Right renal pelvis (tissue), 4 donors: Measurements from ENCODE around the gene FAM193A. TPM values are rescaled to one million over a fixed set of nuclear protein-coding genes. Genes with fewer than 3 reads are reported as not detected.
"Not testable (repeated sequence)": the region's sequence is repeated elsewhere in the genome, so short reads cannot be mapped to it uniquely, and the experiment has no call there.

Source experiments
- DNase-seq, 4 donors: peaks; one replicate each; pipeline ENCODE4 v3.0.0-alpha.2; 2013; ENCODE audit warnings: low read depth in 4 of 4, low spot score in 3 of 4, missing footprints in 1 of 4
- polyA plus RNA-seq, 4 donors: library from polyadenylated mRNA; unstranded; fragments of 120-200 nt; gene quantifications; one replicate each; pipeline ENCODE4 v1.2.1, GENCODE V29; 2013; ENCODE audit not compliant: insufficient read length in 4 of 4

The FAM193A gene
- polyA plus RNA-seq, 4 donors, result 24.0 to 28.8 (median 26.8) TPM

DNA sequence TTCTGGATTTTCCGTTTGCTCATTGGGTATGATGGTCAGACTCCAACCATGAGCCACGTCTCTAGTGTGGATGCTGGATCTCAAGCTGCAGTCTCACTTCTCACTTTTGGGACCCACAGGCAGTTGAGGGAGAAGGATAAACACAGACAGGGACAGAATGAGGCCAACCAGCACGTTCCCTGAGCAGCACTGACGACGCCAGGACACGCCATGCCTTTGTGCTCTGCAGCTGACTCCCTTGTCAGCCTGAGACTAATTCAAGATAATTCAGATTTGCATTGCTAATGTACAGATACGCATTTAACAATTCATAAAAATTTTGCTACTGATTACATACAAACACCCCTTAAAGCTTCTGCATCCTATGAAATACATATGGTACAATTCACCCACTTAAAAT lies 106.5 kb downstream of the FAM193A start:
- DNase-seq, result no peak

DNA sequence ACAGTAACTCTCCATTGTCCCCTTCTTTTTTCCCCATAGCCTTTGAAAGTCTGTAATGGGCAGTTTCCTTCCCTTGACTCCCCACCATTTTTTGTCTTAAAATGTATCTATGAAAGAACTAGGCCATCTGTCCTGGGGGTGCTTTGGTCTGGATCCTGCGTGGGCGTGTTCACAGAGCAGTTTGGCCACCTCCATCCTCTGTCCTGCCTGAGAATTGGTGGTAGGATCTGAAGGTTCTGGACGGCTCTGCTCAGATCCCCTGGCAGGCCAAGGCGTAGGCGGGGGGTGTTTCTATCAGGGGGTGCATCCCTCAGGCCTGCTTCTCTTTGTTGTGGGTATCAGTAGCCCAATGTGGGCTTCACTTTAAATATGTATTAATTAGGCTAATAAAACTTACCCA lies 107.1 kb downstream of the FAM193A start:
- DNase-seq, result no peak

DNA sequence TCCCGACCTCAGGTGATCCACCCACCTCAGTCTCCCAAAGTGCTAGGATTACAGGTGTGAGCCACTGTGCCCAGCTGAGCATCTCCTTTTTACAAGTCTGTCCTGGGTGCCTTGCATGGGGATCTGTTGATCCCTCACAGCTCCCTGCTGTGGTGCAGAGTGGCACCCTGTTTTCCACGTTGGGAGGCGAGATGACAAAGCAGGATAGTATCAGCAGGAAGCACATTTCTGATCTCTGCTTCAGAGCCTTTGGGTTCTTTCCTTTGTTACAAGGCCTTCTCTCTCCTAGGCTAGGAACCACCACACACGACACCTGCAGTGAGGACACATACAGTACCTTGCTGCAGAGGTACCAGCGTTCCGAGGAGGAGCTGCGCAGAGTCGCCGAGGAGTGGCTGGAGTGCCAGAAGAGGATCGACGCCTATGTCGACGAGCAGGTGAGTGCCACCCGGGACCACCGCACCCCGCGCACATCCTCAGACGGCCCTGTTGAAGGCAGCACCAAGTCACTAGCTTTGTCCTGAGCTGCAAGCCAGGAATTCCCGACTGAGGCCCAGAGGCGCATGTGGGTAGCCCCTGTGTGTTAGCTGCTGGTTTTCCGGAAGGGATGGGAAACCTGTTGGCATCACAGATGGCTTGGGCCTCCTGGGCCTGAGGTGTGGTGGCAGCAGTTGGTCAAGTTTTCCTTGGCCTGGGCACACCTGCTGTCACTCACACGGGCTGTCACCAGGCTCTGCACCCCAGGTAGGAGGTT lies 110.1 kb downstream of the FAM193A start:
- no peak for DNase-seq

- no peak for DNase-seq
Measured at GRCh38 chr4:2647403-2648158, 111.1 kb downstream of the FAM193A start.

DNA sequence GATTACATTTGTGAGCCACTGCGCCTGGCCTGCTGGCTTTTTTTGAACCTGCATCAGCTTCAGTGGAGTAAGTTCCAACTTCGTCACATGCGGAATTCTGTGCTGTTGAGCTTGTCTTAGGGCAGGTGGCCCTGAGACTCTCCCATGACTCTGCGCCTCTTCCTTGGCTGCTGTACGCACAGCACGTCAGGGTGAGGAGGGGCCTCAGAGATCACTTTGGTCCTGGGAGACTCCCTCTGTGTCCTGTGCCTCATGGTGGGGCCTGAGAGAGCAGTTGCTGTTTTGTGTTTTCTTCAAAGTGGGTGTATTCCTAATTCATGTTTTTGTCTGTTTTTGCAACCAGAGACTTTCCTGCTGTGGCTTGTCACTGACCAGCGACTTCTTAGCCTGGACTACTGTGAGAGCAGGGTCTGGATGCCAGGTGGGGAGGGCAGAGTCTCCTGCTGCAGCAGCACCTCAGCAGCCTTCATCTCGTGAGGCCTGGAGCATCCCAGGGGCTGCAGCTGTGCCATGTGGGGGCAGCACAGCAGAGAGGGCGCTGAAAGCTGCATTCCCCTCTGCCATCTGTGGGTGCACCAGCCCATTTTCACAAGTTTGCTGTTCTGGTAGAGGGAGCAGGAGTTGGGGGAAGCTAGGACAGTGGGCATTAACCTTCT lies 111.8 kb downstream of the FAM193A start:
- no peak for DNase-seq

DNA sequence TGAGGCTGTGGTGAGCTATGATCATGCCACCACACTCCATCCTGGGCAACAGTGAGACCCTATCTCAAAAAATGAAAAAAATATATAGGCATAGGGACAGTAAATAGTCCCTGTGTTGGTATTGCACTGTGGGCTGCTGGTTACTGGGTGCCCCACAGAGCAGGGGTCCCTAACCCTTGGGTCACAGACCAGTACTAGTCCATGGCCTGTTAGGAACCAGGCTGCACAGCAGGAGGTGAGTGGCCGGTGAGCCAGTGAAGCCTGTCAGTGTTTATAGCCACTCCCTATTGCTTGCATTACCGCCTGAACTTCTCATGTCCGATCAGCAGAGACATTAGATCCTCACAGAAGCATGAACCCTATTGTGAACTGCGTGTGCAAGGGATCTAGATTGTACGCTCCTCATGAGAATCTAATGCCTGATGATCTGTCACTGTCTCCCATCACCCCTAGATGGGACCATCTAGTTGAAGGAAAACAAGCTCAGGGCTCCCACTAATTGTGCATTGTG lies 113.2 kb downstream of the FAM193A start:
- DNase-seq, result no peak

DNA sequence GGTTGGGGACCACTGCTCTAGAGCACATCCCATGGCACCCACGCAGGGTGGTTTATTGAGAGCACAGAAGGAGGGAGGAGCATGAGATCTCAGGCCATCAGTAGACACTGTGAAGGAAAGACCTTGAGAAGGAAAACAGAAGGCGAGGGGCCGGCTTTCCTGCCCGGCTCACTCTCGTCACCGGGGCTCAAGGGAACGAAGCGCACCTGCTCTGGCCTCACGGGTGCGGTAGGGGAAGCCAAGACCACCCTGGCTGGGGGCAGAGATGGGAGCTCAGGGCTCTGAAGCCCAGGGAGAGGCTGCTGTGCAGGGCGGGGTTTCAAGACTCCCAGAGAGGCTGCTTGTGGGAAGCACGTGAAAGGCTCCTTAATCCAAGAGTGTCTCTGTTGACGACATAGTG lies 113.8 kb downstream of the FAM193A start:
- no peak for DNase-seq

GRCh38 chr4:2651546-2651945 lies 115.1 kb downstream of the FAM193A start:
- DNase-seq, result no peak

GRCh38 chr4:2651998-2652397 lies 115.6 kb downstream of the FAM193A start:
- no peak for DNase-seq

DNA sequence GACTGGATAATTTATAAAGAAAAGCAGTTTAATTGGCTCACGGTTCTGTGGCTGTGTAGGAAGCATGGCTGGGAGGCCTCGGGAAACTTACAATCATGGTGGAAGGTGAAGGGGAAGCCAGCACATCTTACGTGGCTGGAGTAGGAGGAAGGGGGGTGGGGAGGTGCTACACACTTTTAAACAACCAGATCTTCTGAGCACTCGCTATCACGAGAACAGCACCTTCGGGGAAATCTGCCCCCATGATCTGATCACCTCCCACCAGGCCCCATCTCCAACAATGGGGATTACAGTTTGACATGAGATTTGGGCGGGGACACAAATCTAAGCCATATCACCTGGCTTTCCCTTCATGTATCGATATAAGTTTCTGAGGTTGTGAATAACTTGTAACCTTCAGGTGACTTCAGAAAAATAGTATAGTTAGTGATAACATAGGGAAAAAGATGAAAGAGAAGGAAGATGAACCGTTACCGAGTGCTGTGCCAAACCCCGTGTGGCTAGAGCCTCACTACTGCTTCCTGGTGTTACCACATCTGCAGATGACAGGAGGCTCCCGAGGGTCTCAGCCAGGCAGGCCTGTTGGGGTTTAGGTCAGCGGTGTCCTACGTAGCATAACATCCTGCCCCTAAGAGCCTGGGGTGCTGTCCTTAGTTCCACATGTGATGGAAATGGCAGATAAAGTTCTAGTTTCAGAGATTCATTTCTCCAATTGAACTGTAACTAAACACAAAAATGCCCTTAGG lies 116.1 kb downstream of the FAM193A start:
- DNase-seq, result no peak

DNA sequence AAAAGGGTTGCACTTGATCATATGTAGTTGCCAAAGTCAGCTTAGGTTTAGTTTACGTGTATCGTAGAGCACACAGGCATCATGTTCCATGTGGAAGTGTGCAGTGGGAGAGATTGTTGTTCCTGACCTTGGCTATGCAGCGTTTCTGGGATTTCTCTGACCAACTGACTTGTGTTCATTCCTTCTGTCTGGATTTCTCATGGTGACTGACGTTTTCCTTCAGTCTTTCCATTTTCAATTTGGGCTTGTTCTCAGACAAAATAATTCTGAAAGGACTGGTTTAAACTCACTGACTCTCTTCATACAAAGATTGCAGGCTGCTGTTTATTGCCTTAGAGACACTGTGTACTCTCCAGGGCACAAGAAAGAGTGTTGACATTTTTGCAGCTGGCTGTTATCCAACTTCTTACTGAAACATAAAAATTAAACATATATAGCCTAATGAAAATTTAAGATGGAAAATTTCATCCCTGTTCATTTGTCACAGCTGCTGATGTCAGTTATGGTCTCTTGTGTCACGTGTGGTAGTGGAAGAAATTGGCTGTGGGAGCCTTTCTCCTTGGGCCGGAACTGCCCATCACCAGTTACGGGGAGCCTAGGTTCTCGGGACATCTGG lies 124.3 kb downstream of the FAM193A start:
- DNase-seq, result peak in 2 of 4 donors; percentile 10 to 25

- no peak for DNase-seq
Measured at GRCh38 chr4:2662598-2662997, 126.2 kb downstream of the FAM193A start.

- no peak for DNase-seq
Measured at GRCh38 chr4:2663275-2663674, 126.8 kb downstream of the FAM193A start.

DNA sequence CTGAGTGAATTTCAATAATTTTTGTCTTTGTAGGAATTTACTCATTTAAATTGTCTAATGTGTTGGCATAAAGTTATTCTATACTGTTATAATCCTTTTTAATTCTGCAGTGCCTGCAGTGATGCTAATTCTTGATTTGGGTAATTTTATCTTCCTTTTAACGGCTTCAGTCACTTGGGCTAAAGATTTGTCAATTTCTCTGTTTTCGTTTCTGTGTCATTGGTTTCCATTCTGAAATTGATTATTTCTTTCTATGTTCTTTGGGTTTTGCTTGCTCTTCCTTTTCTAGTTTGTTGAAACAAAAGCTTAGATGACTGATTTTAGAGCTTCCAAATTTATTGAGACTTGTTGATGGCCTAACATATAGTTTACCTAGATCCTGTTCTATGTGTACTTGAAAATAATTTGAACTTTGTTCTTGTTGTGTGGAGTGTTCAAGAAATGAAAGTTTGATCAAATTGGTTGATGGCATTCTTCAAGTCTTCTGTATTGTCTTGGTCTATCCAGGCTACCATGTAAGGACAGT lies 130.3 kb downstream of the FAM193A start:
- no peak for DNase-seq

DNA sequence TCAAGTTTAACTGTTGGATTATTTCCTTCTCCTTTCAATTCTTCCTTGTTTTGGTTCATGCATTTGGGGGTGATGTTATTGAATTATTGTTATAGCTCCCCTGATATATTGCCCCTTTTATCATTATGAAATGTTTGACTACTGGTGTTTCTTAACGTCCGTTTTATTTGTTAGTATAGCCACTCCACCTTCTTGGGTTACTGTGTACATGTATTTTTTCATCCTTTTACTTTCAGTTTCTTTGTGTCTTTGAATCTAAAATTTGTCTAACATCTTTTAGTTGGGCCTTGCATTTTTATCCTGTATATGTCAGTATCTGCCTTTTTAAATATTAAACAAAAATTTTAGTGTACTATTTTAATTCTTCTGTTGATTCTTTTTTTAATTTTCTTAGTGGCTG lies 131.0 kb downstream of the FAM193A start:
- no peak for DNase-seq

DNA sequence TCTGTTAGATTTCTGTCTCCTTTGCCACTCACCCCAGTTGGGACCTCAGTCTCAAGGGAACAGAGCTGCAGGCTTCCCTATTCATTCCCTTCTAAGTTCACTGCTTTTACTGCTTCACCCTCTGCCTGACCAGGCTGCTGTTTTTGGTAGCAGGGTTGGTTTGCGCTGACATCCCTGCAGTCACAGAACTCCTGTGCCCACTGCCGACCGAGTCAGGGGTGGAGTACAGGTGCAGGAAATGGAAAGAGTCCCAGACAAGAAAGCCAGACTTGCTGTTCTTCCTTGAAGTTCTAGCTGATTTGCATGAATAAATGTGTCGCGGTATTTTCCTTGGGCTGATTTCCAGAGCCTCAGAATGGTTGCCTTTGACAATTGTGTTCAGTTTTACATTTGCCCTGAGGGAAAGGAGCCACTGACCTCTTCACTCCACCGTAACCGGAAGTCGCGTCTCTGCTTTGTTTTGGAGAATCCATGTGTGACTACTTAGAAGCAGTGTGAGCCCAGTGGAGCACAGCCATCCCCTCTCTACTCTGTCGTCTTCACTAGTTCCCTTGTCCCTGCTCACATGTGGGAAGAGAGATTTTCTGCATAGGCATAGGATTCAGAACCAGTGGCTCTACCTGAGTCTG lies 134.9 kb downstream of the FAM193A start:
- peak in 3 of 4 donors; percentile 11 to 46 (median 22) for DNase-seq

- no peak for DNase-seq
Measured at GRCh38 chr4:2672082-2672481, 135.6 kb downstream of the FAM193A start.

DNA sequence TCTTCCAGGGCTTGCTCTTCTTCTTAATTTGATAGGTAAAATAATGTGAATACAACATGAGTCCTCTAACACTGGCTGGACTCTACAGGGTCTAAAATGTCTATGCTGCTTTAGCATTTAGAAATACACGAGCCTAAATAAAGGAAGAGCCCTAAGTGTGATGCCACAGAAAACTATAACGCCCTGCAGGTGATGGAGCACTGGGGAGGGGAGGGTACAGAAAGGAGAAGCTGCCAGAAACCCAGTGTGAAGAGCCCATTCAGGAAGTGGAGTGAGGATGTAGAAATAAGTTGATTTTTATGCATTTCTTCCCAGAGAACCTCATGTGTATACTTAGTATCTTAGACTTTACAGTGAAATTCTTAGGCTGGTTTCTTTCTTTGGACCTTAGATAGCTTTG lies 136.3 kb downstream of the FAM193A start:
- DNase-seq, result no peak

DNA sequence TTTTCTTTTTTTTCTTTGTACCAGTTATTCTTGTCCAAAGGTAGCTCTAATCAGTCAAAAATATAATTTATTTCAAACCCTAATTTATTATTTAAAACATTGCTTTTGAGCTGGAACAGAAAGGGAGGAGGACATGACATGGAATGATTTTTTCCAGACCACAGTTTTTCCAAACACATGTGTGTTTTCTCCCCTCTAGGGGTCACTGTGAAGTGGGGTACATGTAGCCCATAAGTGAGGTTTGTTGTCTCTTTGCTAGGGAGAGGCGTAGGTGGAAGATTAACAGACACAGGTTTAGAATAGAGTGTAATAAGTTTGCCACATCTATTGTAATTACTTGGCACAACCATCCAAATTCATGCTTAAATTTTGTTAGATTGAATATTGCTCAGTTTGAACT lies 136.7 kb downstream of the FAM193A start:
- DNase-seq, result no peak

- not testable (repeated sequence) for DNase-seq
Measured at GRCh38 chr4:2679762-2680161, 143.3 kb downstream of the FAM193A start.
